OCI-M2 (cell line): Measurements from ENCODE around the gene SLC1A1.
"Not testable (repeated sequence)": the region's sequence is repeated elsewhere in the genome, so short reads cannot be mapped to it uniquely, and the experiment has no call there.

Experiments
- DNase-seq: peaks from one replicate; lab custom pipeline; 2025; ENCODE audit not compliant: unreplicated experiment; lab: John Stamatoyannopoulos, UW

Gene SLC1A1

GRCh38 chr9:4540425-4540824 is 50.2 kb downstream of the SLC1A1 start:
- DNase-seq = no peak

DNA sequence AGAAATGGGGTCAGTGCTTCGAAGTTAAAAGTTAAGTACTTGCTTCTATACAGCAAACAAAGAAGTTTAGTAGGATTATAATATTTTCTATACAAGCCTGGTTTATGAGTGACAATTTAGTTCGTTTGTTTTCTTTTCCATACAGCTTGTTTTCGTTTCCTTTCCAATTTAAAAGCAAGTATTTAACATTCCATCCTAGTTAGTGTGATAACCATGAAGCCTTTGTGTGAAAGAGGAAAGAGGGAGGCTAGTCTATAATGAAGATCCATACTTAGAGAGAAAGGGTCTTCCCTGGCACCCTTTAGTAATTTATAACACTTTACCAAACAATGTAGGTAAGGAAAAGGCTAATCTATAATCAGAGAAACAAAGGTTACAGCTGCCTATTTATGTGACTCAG is 51.0 kb downstream of the SLC1A1 start:
- no peak for DNase-seq

GRCh38 chr9:4541856-4542255 is 51.6 kb downstream of the SLC1A1 start:
- DNase-seq = no peak

DNA sequence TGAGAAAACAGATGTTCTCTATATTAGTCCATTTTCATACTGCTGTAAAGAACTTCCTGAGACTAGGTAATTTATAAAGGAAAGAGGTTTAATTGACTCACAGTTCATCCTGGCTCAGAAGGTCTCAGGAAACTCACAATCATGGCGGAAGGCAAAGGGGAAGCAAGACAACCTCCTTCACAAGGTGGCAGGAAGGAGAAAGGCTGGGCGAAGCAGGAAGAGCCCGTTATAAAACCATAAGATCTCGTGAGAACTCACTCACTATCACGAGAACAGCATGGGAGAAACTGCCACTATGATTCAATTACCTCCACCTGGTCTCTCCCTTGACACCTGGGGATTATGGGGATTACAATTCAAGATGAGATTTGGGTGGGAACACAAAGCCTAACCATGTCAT is 54.4 kb downstream of the SLC1A1 start:
- DNase-seq = not testable (repeated sequence)

DNA sequence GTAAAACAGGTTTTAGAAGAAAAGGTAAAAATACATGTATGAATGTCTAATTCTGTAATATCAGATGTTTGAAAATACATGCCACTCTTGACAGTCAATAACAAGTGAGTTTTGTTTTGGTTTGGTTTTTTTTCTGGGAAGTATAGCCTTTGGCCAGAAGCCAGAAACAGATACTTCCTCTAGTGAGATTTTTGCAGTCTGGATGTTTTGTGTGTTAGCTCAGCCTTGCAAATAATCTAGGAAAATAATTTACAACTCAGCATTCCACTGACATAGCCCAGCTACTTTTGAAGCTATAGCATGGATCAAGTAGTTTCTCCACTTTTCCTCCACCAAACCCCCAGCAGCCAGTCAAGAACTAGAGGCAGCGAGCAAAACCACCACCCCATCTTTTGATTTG is 56.7 kb downstream of the SLC1A1 start:
- DNase-seq = no peak

DNA sequence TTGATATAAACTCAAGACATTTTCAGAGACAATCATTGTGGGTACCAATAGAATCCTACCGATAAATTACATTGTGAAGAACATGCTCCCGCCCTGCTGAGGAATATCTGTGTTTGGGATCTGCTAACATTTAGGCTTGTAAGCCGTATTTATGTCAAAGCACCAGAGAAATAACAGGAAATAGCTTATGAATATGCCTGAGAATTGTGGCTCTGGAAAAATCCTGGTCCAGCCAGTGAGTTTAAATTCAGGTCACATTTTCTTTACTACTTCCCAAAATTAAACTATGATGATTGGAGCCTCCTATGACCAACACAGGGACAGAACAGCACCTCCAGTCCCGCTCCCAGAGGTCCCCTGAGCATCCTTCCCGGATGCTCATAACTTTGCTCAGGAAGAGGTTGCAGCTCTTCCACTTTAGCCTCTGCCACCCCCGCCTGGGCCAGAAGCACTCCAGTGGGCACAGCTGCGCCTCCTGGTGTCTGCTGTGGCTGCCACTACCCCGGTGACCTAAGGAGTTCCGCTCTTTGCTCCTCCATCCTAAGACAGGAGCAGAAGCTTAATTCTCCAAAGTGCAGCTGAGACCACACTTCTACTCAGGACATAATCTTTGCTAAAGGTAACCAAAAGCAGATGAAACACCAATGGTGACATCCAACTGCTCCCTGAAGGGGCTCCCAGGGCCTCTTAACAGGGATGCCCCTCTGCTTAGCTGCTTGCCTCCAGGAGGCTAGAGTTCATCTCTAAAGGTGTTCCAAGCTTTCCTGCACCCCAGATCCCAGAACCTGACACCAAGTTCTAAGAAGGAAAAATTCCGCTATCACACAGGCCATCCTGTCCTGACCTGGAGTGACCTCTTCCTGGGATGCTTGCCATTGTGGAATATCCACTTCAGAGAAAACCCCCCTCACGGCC is 58.8 kb downstream of the SLC1A1 start:
- no peak for DNase-seq

GRCh38 chr9:4549751-4550295 is 59.6 kb downstream of the SLC1A1 start:
- no peak for DNase-seq

DNA sequence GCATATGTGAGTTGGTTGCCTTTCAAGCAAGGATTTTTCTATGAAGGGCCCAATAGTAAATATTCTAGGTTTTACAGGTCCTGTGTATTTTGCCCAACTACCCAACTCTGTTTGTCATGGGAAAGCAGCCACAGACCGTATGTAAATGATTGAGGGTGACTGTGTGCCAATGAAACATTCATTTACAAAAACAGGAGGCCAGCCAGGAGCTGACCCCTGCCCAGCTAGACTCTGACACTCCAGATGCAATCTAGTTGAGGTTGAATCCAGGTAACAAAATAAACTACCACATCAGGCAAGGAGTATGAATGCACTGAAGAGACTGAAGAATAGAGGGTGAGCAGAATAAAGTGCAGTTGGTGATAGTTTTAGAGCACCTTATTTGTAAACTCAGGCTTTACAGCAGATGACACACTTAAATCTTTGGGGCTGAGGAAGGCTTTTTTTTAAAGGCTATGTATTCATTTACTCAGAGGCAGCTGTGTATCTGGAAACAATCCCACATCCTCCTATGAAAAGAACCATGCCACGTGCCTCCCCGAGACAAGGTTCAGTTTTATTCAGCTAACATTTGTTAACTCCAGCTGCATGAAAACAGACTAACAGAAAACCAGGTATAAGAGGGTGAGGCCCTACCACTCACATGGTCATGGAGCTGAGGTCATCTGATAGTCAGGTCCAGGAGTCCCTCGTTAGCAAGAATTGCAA is 60.7 kb downstream of the SLC1A1 start:
- no peak for DNase-seq

- no peak for DNase-seq
These were observed 63.7 kb downstream of the SLC1A1 start for GRCh38 chr9:4553951-4554381.

DNA sequence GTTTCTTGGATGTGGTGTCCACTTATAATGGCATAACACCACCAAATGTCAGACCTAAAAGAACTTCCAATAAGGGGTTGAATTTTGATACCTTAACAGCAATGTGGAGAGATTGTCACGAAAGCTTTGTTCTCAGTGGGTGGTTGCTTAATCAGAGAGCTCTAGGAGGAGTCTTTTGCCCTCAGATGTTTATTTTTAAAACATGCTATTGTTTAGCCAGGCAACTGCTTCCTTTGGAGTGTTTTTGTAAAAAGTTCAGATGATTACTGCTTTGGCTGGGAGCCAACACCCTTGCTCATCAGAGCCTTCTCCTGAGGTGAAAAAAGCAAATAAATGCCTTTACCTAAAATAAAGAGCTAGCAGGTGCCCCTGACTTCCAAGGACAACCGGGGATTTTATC is 65.0 kb downstream of the SLC1A1 start:
- no peak for DNase-seq

GRCh38 chr9:4558371-4558998 is 68.2 kb downstream of the SLC1A1 start:
- DNase-seq = no peak

DNA sequence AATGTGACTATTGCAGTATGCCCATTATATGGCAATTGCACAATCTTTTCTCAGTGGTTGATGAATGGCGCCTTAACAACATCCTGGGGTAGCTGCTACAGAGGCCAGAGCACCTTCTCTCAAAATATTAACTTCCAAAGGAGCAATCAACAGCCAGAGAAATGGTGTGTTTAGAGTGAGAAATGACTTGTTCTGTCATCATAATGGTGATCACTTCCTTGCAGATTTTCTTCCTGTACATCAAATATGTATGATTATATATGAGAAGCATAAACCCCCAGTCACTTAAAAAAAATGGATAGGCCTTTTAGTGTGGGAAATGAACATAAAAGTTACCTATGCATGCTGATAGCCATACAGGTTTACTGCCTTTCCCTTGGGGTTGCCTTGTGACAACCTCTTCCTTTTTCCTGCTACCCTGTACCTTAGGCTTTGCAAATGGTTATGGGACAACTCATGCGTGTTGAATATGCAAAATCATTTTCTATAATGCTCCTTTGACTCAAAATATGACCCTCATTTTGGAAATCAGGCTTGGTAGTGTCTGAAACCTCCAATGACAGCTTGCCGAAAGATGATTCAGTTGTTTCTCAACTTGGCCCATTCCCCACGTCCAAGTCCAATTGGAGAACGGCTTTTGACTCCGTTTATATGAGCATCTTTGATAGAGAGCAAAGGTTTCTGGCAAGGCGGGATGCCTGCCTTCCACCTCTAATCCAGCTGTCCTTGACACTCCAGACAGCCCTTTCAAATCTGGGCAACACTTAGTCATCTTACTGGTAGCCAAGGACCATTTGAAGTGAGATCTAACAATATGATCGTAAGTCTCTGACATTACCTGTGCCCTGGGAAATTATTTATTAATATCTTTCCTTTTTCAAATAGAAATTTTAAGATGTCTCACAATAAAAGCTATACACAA is 69.3 kb downstream of the SLC1A1 start:
- no peak for DNase-seq

GRCh38 chr9:4563105-4563504 is 72.8 kb downstream of the SLC1A1 start:
- DNase-seq = no peak

GRCh38 chr9:4566806-4567205 is 76.5 kb downstream of the SLC1A1 start:
- no peak for DNase-seq

DNA sequence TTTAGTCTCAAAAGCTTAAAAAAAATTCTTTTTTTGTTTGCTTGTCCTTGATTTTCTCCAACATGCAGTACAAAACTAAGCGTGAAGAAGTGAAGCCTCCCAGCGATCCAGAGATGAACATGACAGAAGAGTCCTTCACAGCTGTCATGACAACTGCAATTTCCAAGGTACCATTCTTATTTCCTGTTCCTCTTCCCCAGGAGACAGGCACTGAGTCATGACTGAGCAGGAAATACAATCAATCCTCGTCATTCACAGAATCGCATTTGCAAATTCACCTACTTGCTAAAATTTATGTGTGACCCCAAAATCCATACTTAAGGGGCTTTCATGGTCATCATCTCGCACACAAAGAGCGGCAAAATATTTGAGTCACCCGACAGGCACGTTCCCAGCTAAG is 77.3 kb downstream of the SLC1A1 start:
- DNase-seq = no peak

- DNase-seq = no peak
These were observed 78.8 kb downstream of the SLC1A1 start for GRCh38 chr9:4569101-4569500.

DNA sequence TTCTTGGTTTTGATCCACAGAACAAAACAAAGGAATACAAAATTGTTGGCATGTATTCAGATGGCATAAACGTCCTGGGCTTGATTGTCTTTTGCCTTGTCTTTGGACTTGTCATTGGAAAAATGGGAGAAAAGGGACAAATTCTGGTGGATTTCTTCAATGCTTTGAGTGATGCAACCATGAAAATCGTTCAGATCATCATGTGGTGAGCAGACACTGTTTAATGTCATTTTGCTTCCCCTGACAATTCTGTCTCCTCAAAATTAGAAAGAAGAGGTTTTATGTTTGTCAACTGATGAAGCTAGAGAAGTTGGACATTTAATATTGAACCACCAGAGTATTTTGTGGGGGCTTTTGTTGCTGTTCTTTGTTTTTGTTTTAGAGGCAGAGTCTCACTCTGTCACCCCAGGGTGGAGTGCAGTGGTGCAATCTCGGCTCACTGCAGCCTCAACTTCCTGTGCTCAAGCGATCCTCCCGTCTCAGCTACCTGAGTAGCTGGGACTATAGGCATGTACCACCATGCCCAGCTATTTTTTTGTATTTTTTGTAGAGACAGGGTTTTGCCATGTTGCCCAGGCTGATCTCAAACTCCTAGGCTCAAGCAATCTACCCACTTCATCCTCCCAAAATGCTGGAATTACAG is 82.0 kb downstream of the SLC1A1 start:
- DNase-seq = no peak

DNA sequence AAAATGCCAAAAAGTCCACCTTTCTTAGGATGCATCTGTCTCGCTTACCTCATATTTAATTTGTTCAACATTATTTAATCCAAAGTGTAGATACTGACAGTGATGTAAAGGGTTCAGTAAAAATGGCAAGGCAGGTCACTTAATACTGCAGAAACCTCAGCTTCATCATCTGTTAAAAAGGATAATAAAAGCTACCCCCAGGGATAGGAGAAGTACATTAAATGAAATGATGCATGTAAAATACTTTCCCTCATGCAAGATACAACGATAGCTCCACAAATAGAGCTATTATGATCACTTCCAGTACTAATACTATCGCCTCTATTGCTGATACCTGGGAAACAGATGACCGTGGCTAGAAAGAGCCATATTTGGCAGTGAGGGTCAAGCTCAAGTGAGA is 82.9 kb downstream of the SLC1A1 start:
- no peak for DNase-seq

DNA sequence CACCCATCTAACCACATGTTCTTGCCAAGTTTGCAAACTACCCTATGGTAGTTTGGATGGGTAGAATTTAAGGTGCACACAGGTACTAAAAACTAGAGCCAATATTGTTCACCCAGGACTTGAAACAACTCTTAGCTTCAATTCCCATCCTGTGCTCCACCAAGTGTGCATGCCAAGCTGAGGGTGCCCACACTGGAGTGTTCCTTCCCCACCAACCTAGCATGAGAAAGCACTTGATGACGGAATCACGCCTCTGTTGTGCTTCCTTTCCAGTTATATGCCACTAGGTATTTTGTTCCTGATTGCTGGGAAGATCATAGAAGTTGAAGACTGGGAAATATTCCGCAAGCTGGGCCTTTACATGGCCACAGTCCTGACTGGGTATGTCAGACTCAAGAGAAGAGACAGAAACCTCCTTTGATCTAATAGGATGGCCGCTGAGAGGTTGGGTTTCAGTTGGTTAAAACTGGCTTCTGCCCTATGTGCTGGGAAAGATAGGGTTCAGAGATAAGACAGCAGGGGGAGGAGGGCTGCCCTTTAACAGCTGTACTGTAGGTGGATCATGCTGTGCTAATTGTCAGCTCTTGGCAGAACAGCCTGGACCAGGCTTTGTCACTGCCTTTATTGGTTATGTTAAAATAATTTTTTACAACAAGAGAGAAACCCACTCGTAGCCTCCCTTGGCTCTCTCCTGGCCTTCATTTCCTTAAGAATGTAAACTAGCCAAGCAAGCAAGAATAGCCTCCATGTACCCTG is 83.5 kb downstream of the SLC1A1 start:
- no peak for DNase-seq
